GM19328 (cell line): ENCODE data around the gene ST6GALNAC4.
"Not testable (repeated sequence)": the region's sequence is repeated elsewhere in the genome, so short reads cannot be mapped to it uniquely, and the experiment has no call there.

Experiments used
- ATAC-seq: cut with Tn5 transposase; IDR thresholded peaks from one replicate; pipeline ENCODE4 v1.9.1; 2021; ENCODE audit warnings: mild to moderate bottlenecking, moderate library complexity; ENCODE audit not compliant: unreplicated experiment

The ST6GALNAC4 gene

GRCh38 chr9:127895811-127896210 is 21.0 kb downstream of the ST6GALNAC4 start:
- no peak for ATAC-seq

DNA sequence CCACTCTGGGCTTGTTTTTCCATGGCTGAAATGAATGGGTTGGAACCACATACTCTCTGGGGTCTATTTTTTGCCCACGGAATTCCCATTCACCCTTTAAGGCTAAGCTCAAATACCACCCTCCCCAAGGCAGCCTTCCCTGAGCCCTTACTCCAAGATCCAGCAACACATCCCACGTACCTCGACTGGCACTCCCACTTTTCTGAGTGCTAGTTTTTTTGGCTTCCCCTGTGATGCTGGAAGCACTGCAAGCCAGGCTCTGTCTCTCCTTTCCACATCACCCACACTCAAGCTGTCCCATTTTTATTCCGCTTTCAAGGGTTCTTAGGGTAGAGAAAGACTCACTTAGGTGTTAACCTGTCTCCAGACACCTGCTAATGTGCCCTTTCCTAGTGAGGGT is 23.4 kb downstream of the ST6GALNAC4 start:
- no peak for ATAC-seq

DNA sequence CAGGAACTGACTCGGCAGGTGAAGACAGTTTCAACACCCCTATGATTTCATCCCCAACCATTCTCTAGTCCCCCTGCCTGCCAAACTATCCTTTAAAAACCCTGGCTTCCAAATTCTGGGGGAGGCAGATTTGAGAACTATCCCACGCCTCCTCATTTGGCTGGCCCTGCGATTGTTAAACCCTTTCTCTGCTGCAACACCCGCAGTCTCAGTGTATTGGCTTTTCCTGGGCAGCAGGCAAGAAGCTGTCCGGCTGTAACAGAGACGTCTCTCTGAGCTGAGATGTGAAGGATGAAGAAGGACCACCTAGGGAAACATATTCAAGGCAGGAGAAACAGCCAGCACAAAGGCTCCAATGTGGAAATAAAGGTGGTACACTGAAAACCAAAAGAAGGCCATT is 24.0 kb downstream of the ST6GALNAC4 start:
- ATAC-seq, result no peak

GRCh38 chr9:127890053-127890452 is 26.8 kb downstream of the ST6GALNAC4 start:
- no peak for ATAC-seq

- ATAC-seq, result no peak
Observed at GRCh38 chr9:127887792-127888191, 29.0 kb downstream of the ST6GALNAC4 start.

- ATAC-seq, result no peak
Observed at GRCh38 chr9:127886401-127886972, 30.4 kb downstream of the ST6GALNAC4 start.

DNA sequence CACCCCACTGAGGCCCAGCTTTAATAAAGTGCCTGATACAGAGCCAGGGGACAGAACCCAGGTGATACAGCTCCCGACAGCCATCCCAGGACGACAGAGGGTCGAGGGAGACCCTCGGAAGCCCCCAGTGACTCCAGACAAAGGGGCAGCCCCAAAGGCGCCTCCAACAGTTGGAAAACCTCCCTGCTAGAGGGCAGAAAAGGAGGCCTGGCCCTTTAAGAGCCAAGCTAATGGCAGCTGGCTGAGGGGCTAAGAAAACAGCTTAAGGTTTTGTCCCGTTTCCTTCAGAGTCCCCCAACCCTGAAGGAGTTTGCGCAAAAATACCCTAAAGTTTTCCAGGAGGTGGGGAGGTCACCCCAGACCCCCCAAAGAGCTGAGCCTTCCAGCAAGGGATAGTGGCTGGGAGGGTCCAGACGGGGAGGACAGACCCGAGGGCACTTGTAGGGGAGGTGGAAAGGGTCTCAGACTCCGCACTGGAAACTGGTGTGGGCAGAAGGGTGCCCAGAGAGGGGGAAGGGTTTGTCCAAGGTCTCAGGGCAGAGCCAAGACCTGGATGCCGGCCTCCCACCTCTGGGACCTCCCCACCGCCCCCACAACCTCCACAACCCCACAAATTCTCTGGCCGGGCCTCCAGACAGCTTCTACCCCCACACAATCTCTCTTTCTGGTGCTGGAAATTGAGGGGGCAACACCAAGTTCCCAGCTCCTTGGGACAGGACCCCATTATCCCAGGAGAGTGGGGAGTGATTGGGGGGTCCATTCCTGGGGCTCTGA is 31.1 kb downstream of the ST6GALNAC4 start:
- no peak for ATAC-seq

- no peak for ATAC-seq
Observed at GRCh38 chr9:127884976-127885490, 31.8 kb downstream of the ST6GALNAC4 start.

DNA sequence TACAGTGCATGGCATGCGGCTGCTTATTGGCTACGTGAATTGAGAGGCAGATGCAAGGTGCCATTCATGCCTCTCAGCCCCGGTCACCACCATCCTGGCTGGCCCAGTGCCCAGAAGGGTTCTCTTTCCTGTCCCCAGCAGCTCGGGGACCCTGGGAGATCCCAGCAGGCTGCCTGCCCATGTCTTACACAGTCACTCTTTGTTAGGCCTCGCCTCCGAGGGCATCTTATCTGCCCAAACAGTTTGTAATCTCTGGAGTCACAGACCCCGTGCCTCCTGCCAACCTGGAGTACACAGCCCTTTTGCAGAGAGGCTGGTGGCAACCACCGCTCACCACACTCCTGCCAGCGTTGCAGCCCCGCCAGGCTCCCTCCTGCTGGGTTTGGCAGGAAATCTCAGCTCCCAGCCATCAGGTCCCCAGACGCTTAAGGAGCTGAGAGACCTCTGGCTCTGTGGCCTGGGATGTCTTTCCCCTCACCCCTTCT is 32.4 kb downstream of the ST6GALNAC4 start:
- no peak for ATAC-seq

DNA sequence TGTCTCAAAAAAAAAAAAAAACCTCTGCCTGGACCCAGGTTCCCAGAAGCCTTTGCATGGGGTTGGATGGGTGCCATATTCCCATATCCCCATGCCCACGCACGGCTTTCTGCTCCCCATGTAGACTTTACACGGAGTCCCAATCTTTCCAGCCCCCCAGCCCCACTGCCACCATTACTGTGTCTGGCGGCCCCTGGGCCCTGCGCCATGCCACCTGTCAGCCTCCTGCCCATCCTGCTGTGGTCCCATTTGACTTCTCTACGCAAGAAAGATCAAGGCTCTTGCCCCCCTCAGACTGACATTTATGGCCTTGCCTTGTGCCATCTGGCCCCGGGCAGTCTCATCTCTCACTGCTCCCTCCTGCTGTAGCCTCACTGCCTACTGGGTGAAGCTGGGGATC is 32.9 kb downstream of the ST6GALNAC4 start:
- ATAC-seq, result no peak

GRCh38 chr9:127881715-127882114 is 35.1 kb downstream of the ST6GALNAC4 start:
- not testable (repeated sequence) for ATAC-seq

- ATAC-seq, result no peak
Observed at GRCh38 chr9:127880143-127880542, 36.7 kb downstream of the ST6GALNAC4 start.

DNA sequence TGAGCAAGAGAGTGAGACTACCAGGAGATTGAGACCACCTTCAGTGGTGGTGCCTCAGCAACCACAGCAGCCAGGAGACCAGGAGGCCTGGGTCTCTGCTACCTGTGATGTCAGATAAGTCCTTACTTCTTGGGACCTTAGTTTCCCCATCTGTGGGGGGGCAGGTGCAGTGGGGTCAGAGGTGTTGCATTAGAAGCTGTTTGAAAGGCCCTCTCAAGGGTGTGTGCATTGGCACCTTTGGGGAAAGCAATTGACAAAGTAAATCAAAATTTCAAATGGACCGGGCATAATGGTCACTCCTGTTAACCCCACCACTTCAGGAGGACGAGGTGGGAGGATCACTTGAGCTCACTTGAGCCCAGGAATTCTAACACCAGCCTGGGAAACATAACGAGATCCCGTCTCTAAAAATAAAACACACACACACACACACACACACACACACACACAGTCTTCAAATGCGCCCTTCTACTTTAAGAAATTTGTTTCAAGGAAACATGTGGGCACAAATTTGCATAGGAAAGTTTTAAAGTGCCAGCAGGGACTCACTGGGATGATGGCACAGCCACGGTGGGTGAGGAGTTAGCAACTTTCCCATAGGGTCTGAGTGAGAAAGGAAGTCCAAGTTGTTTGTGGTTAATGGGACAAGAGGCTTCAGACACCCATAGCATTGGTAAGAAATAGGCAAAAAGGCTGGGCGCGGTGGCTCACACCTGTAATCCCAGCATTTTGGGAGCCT is 38.0 kb downstream of the ST6GALNAC4 start:
- no peak for ATAC-seq

GRCh38 chr9:127878001-127878651 is 38.7 kb downstream of the ST6GALNAC4 start:
- ATAC-seq, result no peak

DNA sequence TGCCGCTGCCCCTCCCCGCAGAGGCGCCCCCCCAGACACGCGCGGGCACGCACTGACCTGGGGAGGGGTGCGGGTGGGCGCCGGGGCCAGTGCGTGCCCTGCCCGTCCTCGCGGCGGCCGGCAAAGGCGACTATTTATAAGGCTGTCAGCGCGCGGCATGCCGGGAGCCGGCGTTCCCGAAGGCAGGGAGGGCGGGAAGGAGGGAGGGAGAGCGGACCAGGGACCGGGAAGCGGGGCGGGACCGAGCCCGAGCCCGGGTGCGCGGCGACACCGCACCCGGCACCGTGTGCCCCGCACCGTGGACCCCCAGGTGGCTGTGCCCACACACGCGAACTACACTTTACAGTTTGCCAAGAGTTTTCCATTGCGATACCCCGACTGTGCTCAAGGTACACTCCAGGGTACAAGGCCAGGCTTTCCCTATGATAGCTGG is 39.3 kb downstream of the ST6GALNAC4 start, which contains the start of gene AK1:
AK1 (minus strand) TSS at position 110 of the 433 bp plus-strand sequence. CDS start 3,058 bp downstream, outside the sequence.
- no peak for ATAC-seq

DNA sequence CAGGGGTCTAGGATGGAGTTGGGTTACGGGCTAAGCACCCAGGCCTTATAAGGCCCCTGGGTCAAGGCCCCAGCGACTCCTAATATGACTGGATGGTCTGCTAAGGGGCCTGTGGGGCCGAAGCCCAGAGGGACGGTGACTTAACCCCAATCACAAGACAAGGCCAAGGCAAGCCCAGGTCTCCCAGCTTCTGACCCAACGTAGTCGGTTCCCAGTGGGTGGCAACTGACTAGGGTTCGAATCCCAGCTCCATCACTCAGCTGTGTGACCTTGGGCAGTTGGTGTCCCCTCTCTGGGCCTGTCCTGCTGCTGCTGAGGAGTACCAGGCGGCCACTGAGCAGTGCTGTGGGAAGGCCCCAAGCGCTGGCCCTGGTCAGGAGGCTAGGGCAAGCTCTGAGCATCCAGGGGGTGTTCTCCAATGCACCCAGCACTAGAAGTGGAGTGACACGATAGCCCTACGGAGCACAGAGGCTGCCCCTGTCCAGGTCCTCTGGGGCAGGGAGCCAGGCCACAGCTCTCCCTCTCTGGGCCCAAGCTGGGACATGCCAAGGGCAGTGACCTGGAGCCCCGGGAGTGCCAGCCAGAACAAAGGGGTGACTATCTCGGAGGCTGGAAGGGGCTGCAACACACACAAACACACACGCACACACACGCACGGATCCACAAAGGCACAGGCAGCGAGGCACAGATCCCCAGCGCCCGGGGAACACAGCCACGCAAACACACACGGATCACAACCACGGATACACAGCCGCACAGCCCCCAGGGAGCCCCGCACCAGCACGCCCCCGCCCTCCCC is 39.9 kb downstream of the ST6GALNAC4 start:
- no peak for ATAC-seq

GRCh38 chr9:127876026-127876763 is 40.6 kb downstream of the ST6GALNAC4 start:
- no peak for ATAC-seq

DNA sequence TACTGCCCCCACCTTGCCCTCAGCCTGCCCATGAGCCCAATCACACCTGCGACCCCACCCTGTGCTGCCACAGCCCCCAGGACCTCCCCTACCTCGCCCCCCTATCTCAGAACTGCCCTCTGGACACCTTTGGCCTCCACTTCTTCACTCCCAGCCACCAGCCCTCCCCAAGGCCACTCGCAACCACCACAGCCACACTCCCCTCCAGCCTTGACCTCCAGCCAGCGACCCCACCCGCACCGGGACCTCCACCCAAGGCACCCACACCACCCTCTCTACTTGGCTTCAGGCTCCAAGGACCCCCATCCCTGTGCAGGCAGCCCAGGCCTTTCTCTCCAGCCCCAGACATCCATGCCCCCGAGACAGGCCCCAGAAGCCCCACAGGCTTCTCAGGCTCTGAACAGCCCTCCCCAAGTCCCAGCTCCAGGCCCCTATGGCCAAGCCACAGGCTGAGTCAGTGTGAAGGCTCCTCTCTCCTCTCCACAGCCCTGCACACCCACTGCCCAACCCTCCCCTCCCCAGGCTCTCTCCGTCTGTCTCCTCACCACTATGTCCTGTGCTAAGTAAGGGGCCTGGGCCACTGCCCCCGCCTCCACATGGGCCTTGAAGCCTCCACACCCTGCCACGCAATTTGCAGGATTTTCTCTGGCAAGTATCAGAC is 41.4 kb downstream of the ST6GALNAC4 start:
- no peak for ATAC-seq
